H1 (cell line): Measurements from ENCODE around the gene GHRH.

ENCODE experiments used
- CEBPB ChIP-seq: IDR thresholded peaks from 2 replicates; pipeline ENCODE4 v1.6.1; 2012; ENCODE audit warnings: low read depth, low read length
- CHD2 ChIP-seq: IDR thresholded peaks from 2 replicates; pipeline ENCODE4 v1.6.1; 2012; ENCODE audit warnings: low read length, improper control_type of control experiment
- CREB1 ChIP-seq: IDR thresholded peaks from 2 replicates; pipeline ENCODE4 v1.6.1; 2012; ENCODE audit warnings: inconsistent platforms
- CTCF ChIP-seq, 3 experiments: IDR thresholded peaks; 1 replicate in 2 of 3; 2 replicates in 1 of 3; pipeline versions ENCODE4 v1.5.1 to v1.6.1; 2011; ENCODE audit warnings: low read length in 3 of 3, mild to moderate bottlenecking in 3 of 3, inconsistent platforms in 2 of 3, low read depth in 1 of 3, moderate library complexity in 1 of 3; ENCODE audit not compliant: insufficient read depth in 1 of 3; ENCODE audit errors: control extremely low read depth in 1 of 3
- EP300 ChIP-seq, 2 experiments: IDR thresholded peaks; 1 replicate in 1 of 2; 2 replicates in 1 of 2; pipeline ENCODE4 v1.6.1; 2011 to 2012; ENCODE audit warnings: low read depth in 2 of 2, low read length in 2 of 2, mild to moderate bottlenecking in 2 of 2, borderline replicate concordance in 1 of 2, inconsistent platforms in 1 of 2, moderate library complexity in 1 of 2
- FOSL1 ChIP-seq: IDR thresholded peaks from 2 replicates; pipeline ENCODE4 v1.6.1; 2011; ENCODE audit warnings: mild to moderate bottlenecking, low read depth, low read length, moderate library complexity; ENCODE audit not compliant: insufficient read depth
- JUN ChIP-seq: IDR thresholded peaks from 2 replicates; pipeline ENCODE4 v1.6.1; 2011; ENCODE audit warnings: low read depth, mild to moderate bottlenecking, improper control_type of control experiment, low read length
- MAFK ChIP-seq: IDR thresholded peaks from 2 replicates; pipeline ENCODE4 v1.6.1; 2012; ENCODE audit warnings: low read depth, mild to moderate bottlenecking, improper control_type of control experiment, low read length
- RAD21 ChIP-seq, 2 experiments: IDR thresholded peaks in 1 of 2; conservative IDR thresholded peaks in 1 of 2; 2 replicates each; pipeline ENCODE4 v1.6.1; 2011; ENCODE audit warnings: low read depth in 2 of 2, low read length in 2 of 2, improper control_type of control experiment in 1 of 2, inconsistent platforms in 1 of 2, mild to moderate bottlenecking in 1 of 2, moderate library complexity in 1 of 2
- SP2 ChIP-seq: IDR thresholded peaks from 2 replicates; pipeline ENCODE4 v1.6.1; 2012; ENCODE audit warnings: mild to moderate bottlenecking, low read length, inconsistent platforms

DNA sequence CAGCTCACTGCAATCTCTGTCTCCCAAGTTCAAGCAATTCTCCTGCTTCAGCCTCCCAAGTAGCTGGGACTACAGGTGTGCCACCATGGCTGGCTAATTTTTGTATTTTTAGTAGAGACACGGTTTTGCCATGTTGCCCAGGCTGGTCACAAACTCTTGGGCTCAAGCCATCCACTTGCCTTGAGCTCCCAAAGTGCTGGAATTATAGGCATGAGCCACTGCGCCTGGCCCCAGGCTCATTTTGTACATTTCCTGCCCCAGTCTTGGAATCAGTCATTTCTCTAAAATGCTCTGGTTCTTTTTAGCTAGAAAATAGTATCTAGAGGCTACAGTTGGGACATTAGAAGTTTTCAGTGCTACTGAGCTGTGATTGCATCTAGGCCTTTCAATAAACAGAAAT is 41.4 kb upstream of the GHRH start:
- TF ChIP-seq CTCF (IDR thresholded peaks at IDR 0.05; ENCODE audit: control extremely low read depth in 1 of 3, insufficient read depth in 1 of 3, low read depth in 1 of 3, low read length in 3 of 3) (no peak), JUN (no peak), CEBPB (no peak), CREB1 (no peak), MAFK (no peak), CHD2 (no peak), EP300 (IDR thresholded peaks at IDR 0.05; ENCODE audit: borderline replicate concordance in 1 of 2, low read depth in 2 of 2, low read length in 2 of 2) (no peak), SP2 (no peak), FOSL1 (no peak), RAD21 (IDR thresholded peaks at IDR 0.05 in 1 of 2, conservative IDR thresholded peaks at IDR 0.05 in 1 of 2; ENCODE audit: low read depth in 2 of 2, low read length in 2 of 2) (no peak)
